ENCODE data around the gene TEX29.

Gene TEX29

GRCh38 chr13:111286162-111286561 lies 34.3 kb upstream of the TEX29 start:
- Histone ChIP-seq H3K9ac (ENCODE audit: low read length) (no peak overlapping the region), H3K9me3 (replicated peaks; ENCODE audit: insufficient read depth, low read length) (no peaks in the 10 kb centered on the region), H3K79me2 (ENCODE audit: low read length) (no peaks in the 10 kb centered on the region), H3K4me1 (ENCODE audit: low read length) (no peaks in the 10 kb centered on the region), H3K4me3 (ENCODE audit: low read length) (no peak overlapping the region), H3K36me3 (replicated peaks; ENCODE audit: insufficient read depth, low read length) (no peaks in the 10 kb centered on the region; the same call in 1 of the 2 replicates), H3K4me2 (ENCODE audit: low read depth, low read length) (no peak overlapping the region), H2AFZ (ENCODE audit: low read length) (no peak overlapping the region), H3K9me2 (replicated peaks; ENCODE audit: insufficient read depth, low read length) (no peaks in the 10 kb centered on the region), H3K27me3 (replicated peaks; ENCODE audit: insufficient read depth, low read length) (no peaks in the 10 kb centered on the region), H3K27ac (ENCODE audit: low read length) (no peak overlapping the region), H3F3A (ENCODE audit: insufficient read depth, low read length) (no peaks in the 10 kb centered on the region), H4K20me1 (ENCODE audit: insufficient read depth, low read length) (no peaks in the 10 kb centered on the region)
- DNase-seq: no peak
- TF ChIP-seq CTCF (IDR thresholded peaks at IDR 0.05; ENCODE audit: low read length): no peak
- TF ChIP-seq EZH2 (optimal IDR thresholded peaks at IDR 0.05; ENCODE audit: low read depth, low read length): no peak
- TF ChIP-seq EZH2phosphoT487 (IDR thresholded peaks at IDR 0.05; ENCODE audit: low read length): no peak

GRCh38 chr13:111286749-111287148 lies 33.7 kb upstream of the TEX29 start:
- H3K9me3 ChIP-seq (replicated peaks; ENCODE audit: insufficient read depth, low read length): no peaks in the 10 kb centered on the region
- no peaks in the 10 kb centered on the region for H3K9me2 ChIP-seq (replicated peaks; ENCODE audit: insufficient read depth, low read length)
- H3K4me2 ChIP-seq (ENCODE audit: low read depth, low read length): no peak overlapping the region
- no peaks in the 10 kb centered on the region for H3K4me1 ChIP-seq (ENCODE audit: low read length)
- no peak overlapping the region for H3K9ac ChIP-seq (ENCODE audit: low read length)
- H3K27me3 ChIP-seq (replicated peaks; ENCODE audit: insufficient read depth, low read length): no peaks in the 10 kb centered on the region
- no peaks in the 10 kb centered on the region for H3F3A ChIP-seq (ENCODE audit: insufficient read depth, low read length)
- DNase-seq: no peak
- H2AFZ ChIP-seq (ENCODE audit: low read length): no peak overlapping the region
- no peaks in the 10 kb centered on the region for H3K79me2 ChIP-seq (ENCODE audit: low read length)
- no peak for TF ChIP-seq CTCF (IDR thresholded peaks at IDR 0.05; ENCODE audit: low read length)
- TF ChIP-seq EZH2 (optimal IDR thresholded peaks at IDR 0.05; ENCODE audit: low read depth, low read length): no peak
- no peak for TF ChIP-seq EZH2phosphoT487 (IDR thresholded peaks at IDR 0.05; ENCODE audit: low read length)
- H4K20me1 ChIP-seq (ENCODE audit: insufficient read depth, low read length): no peaks in the 10 kb centered on the region
- H3K27ac ChIP-seq (ENCODE audit: low read length): no peak overlapping the region
- H3K36me3 ChIP-seq (replicated peaks; ENCODE audit: insufficient read depth, low read length): no peaks in the 10 kb centered on the region
- no peak overlapping the region for H3K4me3 ChIP-seq (ENCODE audit: low read length)

GRCh38 chr13:111287201-111287600 lies 33.2 kb upstream of the TEX29 start:
- Histone ChIP-seq H3K4me2 (ENCODE audit: low read depth, low read length) (no peak overlapping the region), H4K20me1 (ENCODE audit: insufficient read depth, low read length) (no peaks in the 10 kb centered on the region), H3K9me3 (replicated peaks; ENCODE audit: insufficient read depth, low read length) (no peaks in the 10 kb centered on the region), H3K9ac (ENCODE audit: low read length) (no peak overlapping the region), H3K4me1 (ENCODE audit: low read length) (no peaks in the 10 kb centered on the region), H3K27ac (ENCODE audit: low read length) (no peak overlapping the region), H3K79me2 (ENCODE audit: low read length) (no peaks in the 10 kb centered on the region), H3K4me3 (ENCODE audit: low read length) (no peak overlapping the region), H3F3A (ENCODE audit: insufficient read depth, low read length) (no peaks in the 10 kb centered on the region), H3K36me3 (replicated peaks; ENCODE audit: insufficient read depth, low read length) (no peaks in the 10 kb centered on the region; the same call in 1 of the 2 replicates), H3K9me2 (replicated peaks; ENCODE audit: insufficient read depth, low read length) (no peaks in the 10 kb centered on the region), H2AFZ (ENCODE audit: low read length) (no peak overlapping the region), H3K27me3 (replicated peaks; ENCODE audit: insufficient read depth, low read length) (no peaks in the 10 kb centered on the region)
- DNase-seq: no peak
- TF ChIP-seq CTCF (IDR thresholded peaks at IDR 0.05; ENCODE audit: low read length) (no peak), EZH2phosphoT487 (IDR thresholded peaks at IDR 0.05; ENCODE audit: low read length) (no peak), EZH2 (optimal IDR thresholded peaks at IDR 0.05; ENCODE audit: low read depth, low read length) (no peak)

Data from MM.1S (cell line).